Bronchial epithelial cell (primary cell): ENCODE results near the gene MISFA. TPM values are rescaled to one million over a fixed set of nuclear protein-coding genes. Genes with fewer than 3 reads are reported as not detected.

Source experiments
- DNase-seq: peaks from one replicate; pipeline ENCODE4 v3.0.0-alpha.2; 2010; ENCODE audit warnings: low read depth
- FAIRE-seq: peaks from 2 replicates; lab custom pipeline; 2011; peaks lifted over from hg19 to GRCh38; lab: Jason Lieb, UNC
- H3K27me3 ChIP-seq: 2 replicates; pipeline ENCODE4 v1.5.1; 2011; ENCODE audit warnings: low read length; ENCODE audit not compliant: control insufficient read depth, insufficient read depth
- H3K36me3 ChIP-seq: 2 replicates; pipeline ENCODE4 v1.5.1; 2011; ENCODE audit warnings: low read length; ENCODE audit not compliant: control insufficient read depth, insufficient read depth
- H3K4me3 ChIP-seq: 2 replicates; pipeline ENCODE4 v1.5.1; 2011; ENCODE audit warnings: mild to moderate bottlenecking, low read depth, low read length, control low read depth
- total RNA-seq: library from RNA; depleted of rRNA; stranded (reverse); fragments of >200 nt; gene quantifications from 2 replicates; pipeline ENCODE4 v1.2.1, GENCODE V29; 2014
- TF ChIP-seq, protein P1 (sequence below): IDR thresholded peaks from 2 replicates; pipeline ENCODE4 v1.5.1; 2011; ENCODE audit warnings: mild to moderate bottlenecking, moderate library complexity, low read length, control low read depth, inconsistent platforms; ENCODE audit not compliant: insufficient read depth, severe bottlenecking

MISFA gene
- 0.64 and 0.79 TPM in 2 replicates for total RNA-seq

DNA sequence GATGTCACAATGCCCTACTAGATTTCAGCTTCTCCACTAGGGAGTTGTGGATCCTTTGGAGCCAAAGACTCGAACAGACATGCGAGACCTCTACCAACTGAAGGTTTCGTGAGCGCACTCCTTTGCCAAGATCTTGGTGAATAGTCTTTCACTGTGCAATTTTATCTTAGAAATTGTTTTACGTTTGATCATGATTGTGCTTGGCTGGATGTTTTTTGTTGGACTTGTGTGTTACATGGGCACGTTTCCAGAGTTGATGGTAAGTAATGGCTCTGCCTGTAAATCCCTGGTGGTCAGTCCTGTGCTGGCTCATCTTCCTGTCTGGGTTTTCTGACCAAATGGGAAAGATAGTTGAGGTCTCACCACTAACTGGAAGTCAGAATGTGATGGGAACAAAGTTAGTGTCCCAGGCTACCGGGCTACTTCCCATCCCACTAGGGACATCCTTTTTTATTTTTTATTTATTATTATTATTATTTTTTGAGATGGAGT lies at the start of gene MISFA:
MISFA (plus strand) TSS at position 51 of the 492 bp plus-strand sequence; CDS start at position 191, 140 bp downstream.
- Histone ChIP-seq H3K27me3 (no peaks in the 10 kb centered on the region), H3K36me3 (peaks cover 5% of the 10 kb centered on the region), H3K4me3 (no peak within 1 kb of the TSS)
- DNase-seq (no peak), FAIRE-seq (no peak)
- TF ChIP-seq, protein P1, sequence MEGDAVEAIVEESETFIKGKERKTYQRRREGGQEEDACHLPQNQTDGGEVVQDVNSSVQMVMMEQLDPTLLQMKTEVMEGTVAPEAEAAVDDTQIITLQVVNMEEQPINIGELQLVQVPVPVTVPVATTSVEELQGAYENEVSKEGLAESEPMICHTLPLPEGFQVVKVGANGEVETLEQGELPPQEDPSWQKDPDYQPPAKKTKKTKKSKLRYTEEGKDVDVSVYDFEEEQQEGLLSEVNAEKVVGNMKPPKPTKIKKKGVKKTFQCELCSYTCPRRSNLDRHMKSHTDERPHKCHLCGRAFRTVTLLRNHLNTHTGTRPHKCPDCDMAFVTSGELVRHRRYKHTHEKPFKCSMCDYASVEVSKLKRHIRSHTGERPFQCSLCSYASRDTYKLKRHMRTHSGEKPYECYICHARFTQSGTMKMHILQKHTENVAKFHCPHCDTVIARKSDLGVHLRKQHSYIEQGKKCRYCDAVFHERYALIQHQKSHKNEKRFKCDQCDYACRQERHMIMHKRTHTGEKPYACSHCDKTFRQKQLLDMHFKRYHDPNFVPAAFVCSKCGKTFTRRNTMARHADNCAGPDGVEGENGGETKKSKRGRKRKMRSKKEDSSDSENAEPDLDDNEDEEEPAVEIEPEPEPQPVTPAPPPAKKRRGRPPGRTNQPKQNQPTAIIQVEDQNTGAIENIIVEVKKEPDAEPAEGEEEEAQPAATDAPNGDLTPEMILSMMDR = no peak

DNA sequence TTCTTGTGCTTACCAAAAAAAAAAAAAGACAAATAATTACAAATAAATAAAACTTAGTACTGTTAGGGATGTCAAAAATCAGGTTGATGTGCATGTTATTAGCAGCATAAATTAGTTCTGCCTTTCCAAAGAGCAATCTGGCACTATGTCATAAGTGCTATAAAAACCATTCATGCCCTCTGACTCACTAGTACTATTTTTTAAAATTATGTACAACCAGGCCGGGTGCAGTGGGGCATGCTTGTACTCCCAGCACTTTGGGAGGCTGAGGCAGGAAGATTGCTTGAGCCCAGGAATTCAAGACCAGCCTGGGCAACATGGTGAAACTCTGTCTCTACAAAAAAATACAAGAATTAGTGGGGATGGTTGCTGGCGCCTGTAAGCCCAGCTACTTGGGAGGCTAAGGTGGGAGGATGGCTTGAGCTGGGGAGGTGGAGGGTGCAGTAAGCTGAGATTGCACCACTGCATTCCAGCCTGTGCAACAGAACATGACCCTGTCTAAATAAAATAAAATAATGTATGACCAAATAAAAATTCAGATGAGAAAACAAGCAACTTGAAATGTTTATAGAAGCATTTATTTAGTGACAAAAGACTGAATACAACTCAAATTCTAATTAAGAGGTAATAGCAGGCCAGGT lies 36.4 kb upstream of the MISFA start:
- TF ChIP-seq, protein P1 = no peak
- H3K27me3 ChIP-seq = no peaks in the 10 kb centered on the region
- FAIRE-seq (no peak), DNase-seq (no peak)
- no peak overlapping the region for H3K4me3 ChIP-seq
- H3K36me3 ChIP-seq = peaks cover 5% of the 10 kb centered on the region

DNA sequence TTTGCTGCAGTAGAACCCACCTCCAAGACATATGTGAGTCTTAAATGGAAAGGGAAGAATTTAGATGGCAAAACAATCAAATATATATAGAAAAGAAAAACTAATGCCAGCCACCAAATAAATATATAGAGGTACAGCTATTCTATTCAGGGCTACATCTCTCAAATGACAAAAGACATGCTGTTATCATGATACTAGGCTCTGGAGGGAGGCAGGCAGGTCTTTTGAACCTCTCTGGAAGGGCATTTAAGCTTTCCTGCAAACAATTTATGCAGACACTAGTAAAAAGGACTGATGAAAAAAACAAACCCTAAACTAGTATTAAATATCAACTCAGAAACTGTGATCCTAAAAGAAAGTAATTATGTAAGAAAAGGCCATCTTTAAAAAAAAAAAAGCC lies 35.4 kb upstream of the MISFA start:
- H3K36me3 ChIP-seq = peaks cover 5% of the 10 kb centered on the region
- H3K4me3 ChIP-seq = no peak overlapping the region
- H3K27me3 ChIP-seq = no peaks in the 10 kb centered on the region
- DNase-seq (no peak), FAIRE-seq (no peak)
- TF ChIP-seq, protein P1 = no peak

DNA sequence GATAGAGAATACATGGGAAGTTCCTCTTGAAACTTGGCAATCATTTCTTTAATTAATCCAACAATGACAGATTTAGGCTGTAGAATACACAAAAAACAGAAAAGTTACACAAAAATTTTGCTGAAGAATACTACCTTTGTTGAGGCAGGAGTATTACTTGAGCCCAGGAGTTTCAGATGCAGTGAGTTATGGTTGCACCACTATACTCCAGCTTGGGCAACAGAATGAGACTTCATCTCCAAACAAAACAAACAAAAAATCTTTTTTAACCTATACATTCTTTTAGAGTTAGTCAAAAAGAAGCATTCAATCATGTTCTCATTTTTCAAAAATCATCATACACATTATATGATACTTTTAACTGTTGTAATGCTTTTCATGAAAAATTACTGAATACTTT lies 33.2 kb upstream of the MISFA start:
- no peak for DNase-seq
- H3K27me3 ChIP-seq = no peaks in the 10 kb centered on the region
- no peak overlapping the region for H3K4me3 ChIP-seq
- FAIRE-seq = no peak
- peaks cover 4% of the 10 kb centered on the region for H3K36me3 ChIP-seq
- TF ChIP-seq, protein P1 = no peak

DNA sequence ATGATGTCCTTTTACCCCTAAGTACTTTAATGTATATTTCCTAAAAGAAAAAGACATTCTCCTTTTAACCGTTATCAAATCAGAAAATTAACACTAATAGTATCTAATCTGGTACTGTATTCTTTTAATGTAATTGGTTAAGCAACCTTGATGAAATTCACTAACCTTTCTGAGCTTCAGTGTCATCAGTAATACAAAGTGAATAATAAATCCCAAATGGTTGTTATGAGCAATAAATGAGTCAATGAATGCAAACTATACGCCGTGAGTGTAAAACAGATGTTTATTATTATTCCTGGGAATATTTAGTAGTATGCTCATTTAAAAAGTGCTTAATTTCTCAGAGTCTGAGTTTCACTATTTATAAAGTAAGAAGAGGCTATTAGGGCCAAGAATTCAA lies 32.5 kb upstream of the MISFA start:
- TF ChIP-seq, protein P1 = no peak
- DNase-seq (no peak), FAIRE-seq (no peak)
- Histone ChIP-seq H3K27me3 (no peaks in the 10 kb centered on the region), H3K4me3 (no peak overlapping the region), H3K36me3 (peaks cover 4% of the 10 kb centered on the region)
